KOPT-K1 (cell line): ENCODE results near the gene RPP21.

Source experiments
- H3K27ac ChIP-seq: fragments of 200-600 bp; sonication (generic); 2 replicates; pipeline ENCODE4 v1.5.1; 2016; ENCODE audit warnings: antibody characterized with exemption, mild to moderate bottlenecking, low read depth, low read length; ENCODE audit not compliant: poor library complexity, severe bottlenecking
- H3K36me3 ChIP-seq: fragments of 200-600 bp; sonication (generic); 2 replicates; pipeline ENCODE4 v1.5.1; 2017; ENCODE audit warnings: antibody characterized with exemption, mild to moderate bottlenecking, low read length, moderate library complexity; ENCODE audit not compliant: insufficient read depth
- H3K9me3 ChIP-seq: fragments of 200-600 bp; sonication (generic); 2 replicates; pipeline ENCODE4 v1.5.1; 2017; ENCODE audit warnings: antibody characterized with exemption, low read length, mild to moderate bottlenecking; ENCODE audit not compliant: insufficient read depth, poor library complexity, severe bottlenecking

Gene RPP21

DNA sequence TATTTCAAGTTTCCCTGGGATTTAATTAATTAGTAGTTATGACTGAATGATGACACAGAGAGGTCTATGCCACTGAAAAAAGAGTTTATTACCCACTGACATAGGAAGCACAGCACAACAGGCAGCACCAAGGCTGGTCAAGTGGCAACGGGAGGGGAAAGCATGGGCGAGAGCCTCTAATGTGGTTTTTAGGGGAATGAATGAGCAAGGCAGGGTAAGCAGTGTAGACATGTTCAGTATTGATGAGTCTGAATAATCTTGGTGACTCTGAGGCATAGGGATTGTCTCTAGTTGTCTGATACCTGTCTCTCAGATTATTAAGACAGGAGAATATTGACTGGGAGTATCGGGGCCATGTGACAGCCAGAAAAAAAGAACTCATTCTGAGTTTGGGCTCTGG, 46.3 kb downstream of the RPP21 start:
- H3K27ac ChIP-seq = no peak overlapping the region
- H3K36me3 ChIP-seq = no peaks in the 10 kb centered on the region
- H3K9me3 ChIP-seq = no peaks in the 10 kb centered on the region

DNA sequence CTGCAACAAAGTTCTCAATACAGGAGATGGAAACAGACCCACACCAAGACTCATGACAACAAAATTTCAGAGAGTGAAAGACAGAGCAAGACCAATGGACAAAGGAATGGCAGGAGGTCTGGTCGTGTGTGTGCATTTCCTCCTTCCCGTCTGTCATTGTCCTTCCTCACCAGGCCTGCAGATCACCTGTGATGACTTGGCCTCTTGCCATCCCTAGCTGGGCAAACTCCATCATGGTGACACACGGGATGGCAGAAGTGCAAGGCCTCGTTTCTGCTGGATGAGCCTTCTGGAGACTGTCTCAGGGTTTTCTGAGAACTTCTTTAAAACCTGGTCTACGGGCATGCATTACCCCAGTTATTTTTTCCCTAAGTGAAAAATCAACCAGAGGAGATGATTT, 49.2 kb downstream of the RPP21 start:
- no peaks in the 10 kb centered on the region for H3K9me3 ChIP-seq
- no peaks in the 10 kb centered on the region for H3K36me3 ChIP-seq
- no peak overlapping the region for H3K27ac ChIP-seq
